DOHH2 (cell line): Measurements from ENCODE around the gene SLC22A12.

Source experiments
- H3F3A ChIP-seq: fragments of 200-600 bp; sonication (generic), shearing (Covaris generic); 2 replicates; pipeline ENCODE4 v1.6.0; 2016; ENCODE audit warnings: antibody characterized with exemption, mild to moderate bottlenecking; ENCODE audit not compliant: control insufficient read depth, insufficient read depth
- H3K27ac ChIP-seq: fragments of 200-600 bp; sonication (generic); 2 replicates; pipeline ENCODE4 v1.5.1; 2014; ENCODE audit warnings: low read depth, mild to moderate bottlenecking, low read length, moderate library complexity
- H3K27me3 ChIP-seq: fragments of 200-600 bp; sonication (generic); 2 replicates; pipeline ENCODE4 v1.6.1; 2014; ENCODE audit warnings: mild to moderate bottlenecking, low read length, mixed read lengths; ENCODE audit not compliant: control insufficient read depth
- H3K36me3 ChIP-seq: fragments of 200-600 bp; sonication (generic); 2 replicates; pipeline ENCODE4 v1.6.1; 2014; ENCODE audit warnings: mild to moderate bottlenecking, low read length, moderate library complexity, mixed read lengths; ENCODE audit not compliant: control insufficient read depth
- H3K4me1 ChIP-seq: fragments of 200-600 bp; sonication (generic); 2 replicates; pipeline ENCODE4 v1.6.1; 2014; ENCODE audit warnings: mild to moderate bottlenecking, low read length, mixed read lengths; ENCODE audit not compliant: control insufficient read depth
- H3K4me2 ChIP-seq: fragments of 200-600 bp; sonication (generic); 2 replicates; pipeline ENCODE4 v1.6.0; 2014; ENCODE audit warnings: mild to moderate bottlenecking, low read length, moderate library complexity
- H3K4me3 ChIP-seq: fragments of 200-600 bp; sonication (generic); 2 replicates; pipeline ENCODE4 v1.5.1; 2014; ENCODE audit warnings: mild to moderate bottlenecking, low read length, mixed read lengths
- H3K79me2 ChIP-seq: fragments of 200-600 bp; sonication (generic); 2 replicates; pipeline ENCODE4 v1.6.1; 2014; ENCODE audit warnings: mild to moderate bottlenecking, low read length, mixed read lengths; ENCODE audit not compliant: control insufficient read depth
- H3K9me2 ChIP-seq: fragments of 200-600 bp; sonication (generic); replicated peaks from 2 replicates; pipeline ENCODE4 v1.6.1; 2014; ENCODE audit warnings: mild to moderate bottlenecking, low read length, mixed read lengths; ENCODE audit not compliant: control insufficient read depth
- H3K9me3 ChIP-seq: fragments of 200-600 bp; sonication (generic); 2 replicates; pipeline ENCODE4 v1.6.1; 2014; ENCODE audit warnings: antibody characterized with exemption, low read length, mixed read lengths; ENCODE audit not compliant: control insufficient read depth, insufficient read depth
- H4K20me1 ChIP-seq: fragments of 200-600 bp; sonication (generic); 2 replicates; pipeline ENCODE4 v1.6.0; 2014; ENCODE audit warnings: low read depth, mild to moderate bottlenecking, antibody characterized with exemption, low read length, moderate library complexity; ENCODE audit not compliant: control insufficient read depth, insufficient read depth
- CTCF ChIP-seq: fragments of 200-600 bp; sonication (generic); IDR thresholded peaks from one replicate; pipeline ENCODE4 v1.5.1; 2014; ENCODE audit warnings: antibody characterized with exemption, mild to moderate bottlenecking, low read depth, low read length; ENCODE audit not compliant: poor library complexity, severe bottlenecking
- EZH2phosphoT487 ChIP-seq: fragments of 200-600 bp; sonication (generic); IDR thresholded peaks from 2 replicates; pipeline ENCODE4 v1.6.1; 2017; ENCODE audit warnings: borderline replicate concordance, mild to moderate bottlenecking, antibody characterized with exemption, low read length, moderate library complexity, mixed read lengths

The SLC22A12 gene

GRCh38 chr11:64616817-64617216 is 25.8 kb downstream of the SLC22A12 start:
- Histone ChIP-seq H4K20me1 (no peaks in the 10 kb centered on the region), H3K4me2 (no peak overlapping the region), H3F3A (no peaks in the 10 kb centered on the region), H3K27me3 (no peaks in the 10 kb centered on the region), H3K9me2 (no peaks in the 10 kb centered on the region), H3K36me3 (no peaks in the 10 kb centered on the region), H3K4me3 (no peak overlapping the region), H3K79me2 (no peaks in the 10 kb centered on the region), H3K27ac (no peak overlapping the region), H3K9me3 (no peaks in the 10 kb centered on the region), H3K4me1 (peaks cover 9% of the 10 kb centered on the region)
- TF ChIP-seq EZH2phosphoT487 (no peak), CTCF (no peak)

- Histone ChIP-seq H3K27ac (no peak overlapping the region), H3K9me3 (no peaks in the 10 kb centered on the region), H3K79me2 (no peaks in the 10 kb centered on the region), H3K36me3 (no peaks in the 10 kb centered on the region), H3K9me2 (no peaks in the 10 kb centered on the region), H3K27me3 (no peaks in the 10 kb centered on the region), H3K4me3 (no peak overlapping the region), H3K4me2 (no peak overlapping the region), H4K20me1 (no peaks in the 10 kb centered on the region), H3K4me1 (peaks cover 11% of the 10 kb centered on the region), H3F3A (no peaks in the 10 kb centered on the region)
- no peak for TF ChIP-seq CTCF
- no peak for TF ChIP-seq EZH2phosphoT487
Observed at GRCh38 chr11:64619196-64619595, 28.2 kb downstream of the SLC22A12 start.

GRCh38 chr11:64619811-64620380 is 28.9 kb downstream of the SLC22A12 start:
- Histone ChIP-seq H3F3A (no peaks in the 10 kb centered on the region), H4K20me1 (no peaks in the 10 kb centered on the region), H3K4me2 (no peak overlapping the region), H3K9me2 (no peaks in the 10 kb centered on the region), H3K9me3 (no peaks in the 10 kb centered on the region), H3K36me3 (no peaks in the 10 kb centered on the region), H3K4me3 (no peak overlapping the region), H3K27ac (no peak overlapping the region), H3K79me2 (no peaks in the 10 kb centered on the region), H3K27me3 (no peaks in the 10 kb centered on the region), H3K4me1 (peaks cover 15% of the 10 kb centered on the region)
- TF ChIP-seq CTCF (no peak), EZH2phosphoT487 (no peak)
